Adrenal gland (tissue), 5 donors: ENCODE data around the gene CNTLN.

Experiments
- POLR2A ChIP-seq, 2 donors: fragments of 450-650 bp; IDR thresholded peaks; one replicate each; pipeline ENCODE4 v1.6.1; 2017; ENCODE audit warnings: antibody characterized with exemption in 2 of 2, mild to moderate bottlenecking in 2 of 2, moderate library complexity in 1 of 2
- TF ChIP-seq, protein P1 (sequence below), 6 experiments: fragments of 450-650 bp in 4 of 6; fragments of 200-600 bp in 2 of 6; sonication (generic) in 1 of 6; IDR thresholded peaks; 1 replicate in 5 of 6; 2 replicates in 1 of 6; pipeline versions ENCODE4 v1.5.1 to v1.8.0; 2016 to 2021; ENCODE audit warnings: antibody characterized with exemption in 6 of 6, mild to moderate bottlenecking in 2 of 6, moderate library complexity in 1 of 6
- donor health status: DM: no; HTN: no; CAD: no.

DNA sequence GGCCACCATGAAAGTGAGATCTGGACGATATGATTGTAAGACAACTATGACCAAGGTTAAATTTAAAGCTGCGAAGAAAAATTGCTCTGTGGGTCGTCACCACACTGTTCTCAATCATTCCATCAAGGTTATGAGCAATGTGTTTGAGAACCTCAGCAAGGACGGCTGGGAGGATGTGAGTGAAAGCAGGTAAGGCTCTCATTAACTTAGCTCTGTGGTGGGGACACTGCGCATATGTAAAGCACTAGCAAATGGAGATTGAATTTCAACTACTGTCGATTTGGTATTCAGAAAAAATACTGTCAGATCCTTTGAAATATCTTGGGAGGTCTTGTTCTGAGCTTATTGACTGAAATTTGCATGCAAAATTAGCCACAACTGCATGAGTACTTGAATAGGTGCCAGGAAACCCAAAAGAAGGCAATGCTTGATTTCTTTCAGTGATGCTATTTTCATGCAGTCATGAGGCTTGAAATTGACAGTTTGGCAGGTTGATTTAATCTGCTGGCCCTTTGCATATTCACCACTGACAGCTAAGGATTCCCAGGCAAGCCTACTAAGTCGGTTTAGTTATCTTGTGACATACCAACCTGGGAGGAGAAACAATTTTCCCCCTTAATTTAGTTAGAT lies 260.2 kb downstream of the CNTLN start:
- TF ChIP-seq, protein P1, sequence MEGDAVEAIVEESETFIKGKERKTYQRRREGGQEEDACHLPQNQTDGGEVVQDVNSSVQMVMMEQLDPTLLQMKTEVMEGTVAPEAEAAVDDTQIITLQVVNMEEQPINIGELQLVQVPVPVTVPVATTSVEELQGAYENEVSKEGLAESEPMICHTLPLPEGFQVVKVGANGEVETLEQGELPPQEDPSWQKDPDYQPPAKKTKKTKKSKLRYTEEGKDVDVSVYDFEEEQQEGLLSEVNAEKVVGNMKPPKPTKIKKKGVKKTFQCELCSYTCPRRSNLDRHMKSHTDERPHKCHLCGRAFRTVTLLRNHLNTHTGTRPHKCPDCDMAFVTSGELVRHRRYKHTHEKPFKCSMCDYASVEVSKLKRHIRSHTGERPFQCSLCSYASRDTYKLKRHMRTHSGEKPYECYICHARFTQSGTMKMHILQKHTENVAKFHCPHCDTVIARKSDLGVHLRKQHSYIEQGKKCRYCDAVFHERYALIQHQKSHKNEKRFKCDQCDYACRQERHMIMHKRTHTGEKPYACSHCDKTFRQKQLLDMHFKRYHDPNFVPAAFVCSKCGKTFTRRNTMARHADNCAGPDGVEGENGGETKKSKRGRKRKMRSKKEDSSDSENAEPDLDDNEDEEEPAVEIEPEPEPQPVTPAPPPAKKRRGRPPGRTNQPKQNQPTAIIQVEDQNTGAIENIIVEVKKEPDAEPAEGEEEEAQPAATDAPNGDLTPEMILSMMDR (IDR thresholded peaks at IDR 0.05) = no peak
- TF ChIP-seq POLR2A (IDR thresholded peaks at IDR 0.05) = no peak
